Parathyroid adenoma (tissue), 2 donors: Measurements from ENCODE around the gene C2CD2.

Experiments
- H2AFZ ChIP-seq: fragments of 300-600 bp; sonication (generic); one replicate; pipeline ENCODE4 v1.7.0; 2017; ENCODE audit warnings: antibody characterized with exemption, mild to moderate bottlenecking
- H3K27ac ChIP-seq: fragments of 300-600 bp; sonication (generic); one replicate; pipeline ENCODE4 v1.7.0; 2017
- H3K27me3 ChIP-seq: fragments of 300-600 bp; sonication (generic); one replicate; pipeline ENCODE4 v1.7.0; 2017; ENCODE audit warnings: low read length; ENCODE audit not compliant: control insufficient read depth, insufficient read depth
- H3K36me3 ChIP-seq: fragments of 300-600 bp; sonication (generic); one replicate; pipeline ENCODE4 v1.7.0; 2017; ENCODE audit warnings: low read length; ENCODE audit not compliant: control insufficient read depth, insufficient read depth
- H3K4me1 ChIP-seq: fragments of 300-600 bp; sonication (generic); one replicate; pipeline ENCODE4 v1.7.0; 2017; ENCODE audit warnings: control low read depth
- H3K4me2 ChIP-seq: fragments of 300-600 bp; sonication (generic); one replicate; pipeline ENCODE4 v1.7.0; 2017; ENCODE audit warnings: low read length
- H3K4me3 ChIP-seq: fragments of 300-600 bp; sonication (generic); one replicate; pipeline ENCODE4 v1.7.0; 2017; ENCODE audit warnings: low read depth, low read length
- H3K79me2 ChIP-seq: fragments of 300-600 bp; sonication (generic); one replicate; pipeline ENCODE4 v1.7.0; 2017; ENCODE audit warnings: control low read depth
- H3K9ac ChIP-seq: fragments of 300-600 bp; sonication (generic); one replicate; pipeline ENCODE4 v1.7.0; 2017; ENCODE audit warnings: mild to moderate bottlenecking
- H3K9me3 ChIP-seq: fragments of 300-600 bp; sonication (generic); one replicate; pipeline ENCODE4 v1.7.0; 2017; ENCODE audit warnings: low read length; ENCODE audit not compliant: control insufficient read depth
- TF ChIP-seq, protein P1 (sequence below): fragments of 300-600 bp; sonication (generic); IDR thresholded peaks from one replicate; pipeline ENCODE4 v1.7.0; 2017; ENCODE audit warnings: antibody characterized with exemption, mild to moderate bottlenecking
- donor health status: primary hyperparathyroidism.

The C2CD2 gene

DNA sequence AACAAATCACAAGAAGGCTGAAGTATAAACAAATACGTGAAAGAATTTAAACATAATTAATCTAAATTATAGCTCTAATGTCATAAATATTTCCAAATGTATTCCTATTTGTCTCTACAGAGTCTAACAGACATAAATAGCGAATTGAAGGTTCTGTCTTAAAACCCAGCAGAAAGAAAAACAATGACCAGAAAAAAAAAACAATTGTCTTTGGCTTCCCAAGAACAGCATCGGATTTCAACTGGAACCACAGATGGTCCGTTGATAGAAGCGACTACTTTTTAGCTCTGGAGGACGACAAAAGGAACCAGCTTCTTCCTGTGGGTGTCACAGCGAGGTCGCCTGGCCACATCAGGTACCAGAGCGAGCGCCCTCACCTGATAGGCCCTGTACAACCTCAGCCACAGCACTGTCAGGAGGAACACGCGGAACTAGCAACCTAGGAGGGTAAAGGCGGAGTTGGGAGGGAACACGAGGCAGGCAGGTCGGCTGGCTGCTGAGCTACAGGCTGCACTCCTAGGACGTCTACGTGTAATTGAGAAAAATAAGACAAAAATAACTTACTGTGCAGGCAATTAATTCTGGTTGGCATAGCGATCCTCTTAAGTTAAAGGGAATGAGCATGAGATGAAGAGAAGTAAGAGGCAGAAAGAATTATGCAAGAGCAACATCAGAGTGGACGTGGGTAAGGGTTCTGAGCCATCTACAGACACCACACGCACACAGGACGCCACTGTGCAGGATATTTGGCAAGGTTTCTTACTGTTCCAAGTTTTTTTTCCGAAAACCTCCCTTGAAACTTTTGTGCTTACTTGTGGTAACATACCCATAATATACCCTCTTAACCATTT lies 58.0 kb downstream of the C2CD2 start:
- no peaks in the 10 kb centered on the region for H3K27me3 ChIP-seq
- H3K4me2 ChIP-seq: peak overlapping the region; percentile 50
- no peaks in the 10 kb centered on the region for H3K36me3 ChIP-seq
- no peaks in the 10 kb centered on the region for H3K9me3 ChIP-seq
- H3K4me3 ChIP-seq: no peak overlapping the region
- H3K27ac ChIP-seq: peak overlapping the region; percentile 72
- no peak overlapping the region for H2AFZ ChIP-seq
- H3K4me1 ChIP-seq: peaks cover 7% of the 10 kb centered on the region
- no peak overlapping the region for H3K9ac ChIP-seq
- TF ChIP-seq, protein P1, sequence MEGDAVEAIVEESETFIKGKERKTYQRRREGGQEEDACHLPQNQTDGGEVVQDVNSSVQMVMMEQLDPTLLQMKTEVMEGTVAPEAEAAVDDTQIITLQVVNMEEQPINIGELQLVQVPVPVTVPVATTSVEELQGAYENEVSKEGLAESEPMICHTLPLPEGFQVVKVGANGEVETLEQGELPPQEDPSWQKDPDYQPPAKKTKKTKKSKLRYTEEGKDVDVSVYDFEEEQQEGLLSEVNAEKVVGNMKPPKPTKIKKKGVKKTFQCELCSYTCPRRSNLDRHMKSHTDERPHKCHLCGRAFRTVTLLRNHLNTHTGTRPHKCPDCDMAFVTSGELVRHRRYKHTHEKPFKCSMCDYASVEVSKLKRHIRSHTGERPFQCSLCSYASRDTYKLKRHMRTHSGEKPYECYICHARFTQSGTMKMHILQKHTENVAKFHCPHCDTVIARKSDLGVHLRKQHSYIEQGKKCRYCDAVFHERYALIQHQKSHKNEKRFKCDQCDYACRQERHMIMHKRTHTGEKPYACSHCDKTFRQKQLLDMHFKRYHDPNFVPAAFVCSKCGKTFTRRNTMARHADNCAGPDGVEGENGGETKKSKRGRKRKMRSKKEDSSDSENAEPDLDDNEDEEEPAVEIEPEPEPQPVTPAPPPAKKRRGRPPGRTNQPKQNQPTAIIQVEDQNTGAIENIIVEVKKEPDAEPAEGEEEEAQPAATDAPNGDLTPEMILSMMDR: peak; percentile 11
- H3K79me2 ChIP-seq: no peaks in the 10 kb centered on the region

DNA sequence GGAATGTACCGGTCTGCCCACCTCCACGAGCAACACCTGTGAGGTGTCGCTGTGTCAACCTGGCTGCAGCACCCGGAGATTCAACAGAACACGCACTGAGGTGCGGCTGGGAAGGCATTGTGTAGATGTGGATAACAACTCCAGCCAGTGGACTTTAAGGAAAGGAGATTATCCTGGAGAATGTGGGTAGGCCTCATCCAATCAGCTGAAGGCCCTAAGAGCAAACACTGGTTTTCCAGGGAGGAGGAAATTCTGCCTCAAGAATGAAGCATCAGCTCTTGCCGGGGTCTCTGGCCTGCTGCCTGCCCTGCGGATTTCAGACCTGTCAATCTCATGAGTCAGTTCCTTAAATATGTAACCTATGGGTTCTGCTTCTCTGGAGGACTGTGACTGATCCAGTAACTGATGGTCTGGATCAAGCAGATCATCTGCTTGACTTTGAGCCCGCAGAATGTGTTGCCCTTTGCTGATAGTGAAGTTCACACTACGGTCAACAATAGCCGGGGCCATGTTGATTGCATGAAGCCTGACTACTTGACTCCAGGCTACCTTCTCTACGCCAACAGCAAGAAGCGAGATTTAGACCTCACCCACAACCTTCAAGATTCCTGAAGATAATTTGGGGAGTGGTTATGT lies 58.8 kb downstream of the C2CD2 start:
- Histone ChIP-seq H3K9ac (no peak overlapping the region), H3K4me3 (no peak overlapping the region), H3K79me2 (no peaks in the 10 kb centered on the region), H3K4me2 (peak overlapping the region; percentile 50), H3K9me3 (no peaks in the 10 kb centered on the region), H3K27me3 (no peaks in the 10 kb centered on the region), H2AFZ (no peak overlapping the region), H3K27ac (peak overlapping the region; percentile 72), H3K4me1 (peaks cover 7% of the 10 kb centered on the region), H3K36me3 (no peaks in the 10 kb centered on the region)
- TF ChIP-seq, protein P1: no peak

DNA sequence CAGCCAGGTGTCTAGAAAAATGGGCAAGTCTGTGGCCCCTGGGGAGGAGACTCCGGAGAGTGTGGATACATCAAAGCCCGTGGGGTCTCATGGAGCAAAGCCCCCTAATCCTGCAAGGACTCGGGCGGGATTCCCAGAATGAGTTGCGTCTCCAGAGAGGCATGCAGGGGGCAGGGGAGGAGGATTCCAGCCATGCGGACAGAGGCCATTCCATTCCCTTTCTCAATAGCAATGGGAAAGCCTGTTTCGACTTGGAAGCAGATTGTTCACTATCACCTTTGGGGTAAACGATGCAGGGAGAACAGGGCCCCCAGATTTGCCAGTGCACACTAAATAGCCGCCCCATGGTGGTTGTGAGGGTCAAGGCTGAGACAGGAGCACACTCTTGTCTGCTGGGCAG lies 59.3 kb downstream of the C2CD2 start:
- no peak overlapping the region for H3K9ac ChIP-seq
- no peaks in the 10 kb centered on the region for H3K79me2 ChIP-seq
- H3K27ac ChIP-seq: peak overlapping the region; percentile 72
- no peaks in the 10 kb centered on the region for H3K9me3 ChIP-seq
- H3K27me3 ChIP-seq: no peaks in the 10 kb centered on the region
- no peak overlapping the region for H3K4me2 ChIP-seq
- H2AFZ ChIP-seq: no peak overlapping the region
- no peaks in the 10 kb centered on the region for H3K36me3 ChIP-seq
- TF ChIP-seq, protein P1: no peak
- H3K4me3 ChIP-seq: no peak overlapping the region
- peaks cover 7% of the 10 kb centered on the region for H3K4me1 ChIP-seq

DNA sequence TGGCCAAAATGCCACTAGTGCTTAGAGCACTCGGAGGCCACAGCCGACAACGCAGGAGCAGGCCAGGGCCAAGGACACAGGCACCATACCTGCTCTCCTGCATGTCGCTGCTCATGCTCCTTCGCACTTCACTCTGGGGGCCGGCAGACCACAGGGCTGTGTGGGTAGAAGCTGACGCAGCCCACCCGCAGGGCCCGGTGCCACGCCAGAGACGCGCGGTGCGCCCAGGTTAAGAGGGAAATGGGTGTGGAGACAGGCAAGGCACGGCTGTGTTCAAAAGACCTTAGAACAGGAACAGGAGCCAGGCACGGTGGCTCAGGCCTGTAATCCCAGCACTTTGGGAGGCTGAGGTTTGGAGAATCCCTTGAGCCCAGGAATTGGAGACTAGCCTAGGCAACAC lies 61.1 kb downstream of the C2CD2 start:
- no peak overlapping the region for H2AFZ ChIP-seq
- H3K4me1 ChIP-seq: peaks cover 7% of the 10 kb centered on the region
- H3K9me3 ChIP-seq: no peaks in the 10 kb centered on the region
- no peak overlapping the region for H3K9ac ChIP-seq
- H3K27ac ChIP-seq: no peak overlapping the region
- H3K36me3 ChIP-seq: no peaks in the 10 kb centered on the region
- no peak overlapping the region for H3K4me2 ChIP-seq
- H3K27me3 ChIP-seq: no peaks in the 10 kb centered on the region
- no peak overlapping the region for H3K4me3 ChIP-seq
- TF ChIP-seq, protein P1: no peak
- no peaks in the 10 kb centered on the region for H3K79me2 ChIP-seq
